SK-N-SH (cell line): ENCODE results near the gene GAB2. TPM values are rescaled to one million over a fixed set of nuclear protein-coding genes. Genes with fewer than 3 reads are reported as not detected.

Experiments
- CTCF ChIA-PET: fragments of 300-600, 350-600 bp; formaldehyde crosslinking; extraction: SDS; loops from one replicate; lab custom pipeline; 2021; lab: Yijun Ruan, JAX
- POLR2A ChIA-PET: fragments of 350-600 bp; sonication (Branson Sonifier 250); formaldehyde crosslinking; extraction: SDS; loops from one replicate; lab custom pipeline; 2020; ENCODE audit warnings: antibody characterized with exemption, inconsistent platforms; lab: Yijun Ruan, JAX
- DNase-seq: peaks from one replicate; pipeline ENCODE4 v3.0.0; 2012
- H2AFZ ChIP-seq: fragments of 200-600 bp; sonication (generic); 2 replicates; pipeline ENCODE4 v1.8.1; 2016; ENCODE audit warnings: antibody characterized with exemption, mild to moderate bottlenecking, low read depth
- H3F3A ChIP-seq: fragments of 200-600 bp; sonication (generic); replicated peaks from 2 replicates; pipeline ENCODE3; 2016; ENCODE audit warnings: antibody characterized with exemption, mild to moderate bottlenecking; ENCODE audit not compliant: insufficient read depth
- H3K27ac ChIP-seq, 2 experiments: fragments of 200-500 bp in 1 of 2; fragments of 200-600 bp in 1 of 2; sonication (Bioruptor generic) in 1 of 2; sonication (generic), shearing (Covaris generic) in 1 of 2; 2 replicates each; pipeline versions ENCODE4 v1.5.1 to v1.6.1; 2014 to 2016; ENCODE audit warnings: low read depth in 2 of 2, inconsistent platforms in 1 of 2, low read length in 1 of 2, mild to moderate bottlenecking in 1 of 2, mixed read lengths in 1 of 2
- H3K27me3 ChIP-seq: fragments of 200-600 bp; sonication (generic), shearing (Covaris generic); 2 replicates; pipeline ENCODE4 v1.6.1; 2016; ENCODE audit warnings: mixed run types; ENCODE audit not compliant: insufficient read depth
- H3K36me3 ChIP-seq, 2 experiments: fragments of 200-500 bp in 1 of 2; fragments of 200-600 bp in 1 of 2; sonication (Bioruptor generic) in 1 of 2; sonication (generic) in 1 of 2; replicated peaks in 1 of 2; 2 replicates each; pipeline versions ENCODE3 to v1.5.1; 2014 to 2016; ENCODE audit warnings: low read length in 1 of 2, mild to moderate bottlenecking in 1 of 2; ENCODE audit not compliant: insufficient read depth in 2 of 2, control insufficient read depth in 1 of 2
- H3K4me1 ChIP-seq, 2 experiments: fragments of 200-500 bp in 1 of 2; fragments of 200-600 bp in 1 of 2; sonication (Bioruptor generic) in 1 of 2; sonication (generic), shearing (Covaris generic) in 1 of 2; 2 replicates each; pipeline versions ENCODE4 v1.5.1 to v1.6.1; 2014 to 2016; ENCODE audit warnings: low read depth in 1 of 2, low read length in 1 of 2, mixed run types in 1 of 2; ENCODE audit not compliant: insufficient read depth in 2 of 2, control insufficient read depth in 1 of 2
- H3K4me2 ChIP-seq: fragments of 200-600 bp; sonication (generic), shearing (Covaris generic); 2 replicates; pipeline ENCODE4 v1.6.1; 2017; ENCODE audit warnings: mixed run types
- H3K4me3 ChIP-seq, 2 experiments: fragments of 200-500 bp in 1 of 2; fragments of 200-600 bp in 1 of 2; sonication (Bioruptor generic) in 1 of 2; sonication (generic), shearing (Covaris generic) in 1 of 2; 2 replicates each; pipeline versions ENCODE4 v1.5.1 to v1.8.1; 2014 to 2016; ENCODE audit warnings: low read depth in 2 of 2, inconsistent platforms in 1 of 2, low read length in 1 of 2, mild to moderate bottlenecking in 1 of 2, mixed read lengths in 1 of 2, moderate library complexity in 1 of 2
- H3K79me2 ChIP-seq: fragments of 200-600 bp; sonication (generic); 2 replicates; pipeline ENCODE4 v1.8.1; 2017; ENCODE audit warnings: mild to moderate bottlenecking; ENCODE audit not compliant: insufficient read depth
- H3K9ac ChIP-seq: fragments of 200-600 bp; sonication (generic); 2 replicates; pipeline ENCODE4 v1.6.1; 2017; ENCODE audit warnings: mixed run types
- H3K9me2 ChIP-seq: fragments of 200-600 bp; sonication (generic); 2 replicates; pipeline ENCODE4 v1.6.1; 2017; ENCODE audit warnings: mixed run types
- H3K9me3 ChIP-seq: fragments of 200-600 bp; sonication (generic); 2 replicates; pipeline ENCODE4 v1.6.1; 2017; ENCODE audit warnings: mixed run types, mild to moderate bottlenecking, moderate library complexity
- H4K20me1 ChIP-seq: fragments of 200-600 bp; sonication (generic); 2 replicates; pipeline ENCODE4 v1.6.1; 2017; ENCODE audit warnings: mild to moderate bottlenecking, mixed run types; ENCODE audit not compliant: insufficient read depth
- CHD2 ChIP-seq: fragments of 150-350 bp; IDR thresholded peaks from 2 replicates; pipeline ENCODE4 v1.6.1; 2018; ENCODE audit warnings: low read length; ENCODE audit not compliant: partially characterized antibody
- FOSL2 ChIP-seq: IDR thresholded peaks from 2 replicates; pipeline ENCODE4 v1.4.0; 2012; ENCODE audit warnings: low read depth, mild to moderate bottlenecking, moderate library complexity, borderline replicate concordance
- FOXJ3 ChIP-seq: sonication (generic); formaldehyde crosslinking; IDR thresholded peaks from 2 replicates; pipeline ENCODE4 v1.5.1; 2020; ENCODE audit warnings: mild to moderate bottlenecking, missing genetic modification reagents
- JUND ChIP-seq: IDR thresholded peaks from 2 replicates; pipeline ENCODE4 v1.4.0; 2012
- NFIC ChIP-seq: IDR thresholded peaks from 2 replicates; pipeline ENCODE4 v1.4.0; 2012; ENCODE audit warnings: borderline replicate concordance
- POLR2AphosphoS5 ChIP-seq: IDR thresholded peaks from 2 replicates; pipeline ENCODE4 v1.6.1; 2012; ENCODE audit warnings: low read depth, low read length
- USF1 ChIP-seq: IDR thresholded peaks from 2 replicates; pipeline ENCODE4 v1.4.0; 2012; ENCODE audit warnings: low read depth, borderline replicate concordance
- ZBTB33 ChIP-seq: IDR thresholded peaks from 2 replicates; pipeline ENCODE4 v1.4.0; 2012; ENCODE audit warnings: low read depth, borderline replicate concordance
- WGBS: methylation state at CpG from one replicate; pipeline ENCODE4 v1.1.6; 2017; ENCODE audit warnings: low lambda C conversion rate; 5-methylcytosine and 5-hydroxymethylcytosine counted together
- polyA plus RNA-seq, 3 experiments: library from polyadenylated mRNA; depleted of rRNA; stranded (reverse); fragments of >200 nt; gene quantifications; 2 replicates each; pipeline ENCODE4 v1.2.3, GENCODE V29; 2012

The GAB2 gene
- polyA plus RNA-seq, 1 of the 3 experiments (the other 2 are of a cell fraction), result 5.6 TPM

- no peaks in the 10 kb centered on the region for H3K27me3 ChIP-seq
- no peaks in the 10 kb centered on the region; a peak in 2 of 4 replicates for H3K4me1 ChIP-seq
- ChIA-PET CTCF (interaction anchor here (0.7 to 2.8 kb wide), 3 partner anchors 10 to 323 kb away, joined by 3 to 9 read pairs (median 4); no protein-coding TSS in a partner anchor), POLR2A (no interaction called here)
- no peak overlapping the region for H3K9ac ChIP-seq
- no peaks in the 10 kb centered on the region for H3K9me3 ChIP-seq
- no peak overlapping the region for H3K4me3 ChIP-seq
- no peak for TF ChIP-seq USF1
- H3F3A ChIP-seq, result peaks cover 11% of the 10 kb centered on the region
- no peak overlapping the region for H3K4me2 ChIP-seq
- H3K36me3 ChIP-seq, result no peaks in the 10 kb centered on the region
- no peak overlapping the region for H3K27ac ChIP-seq
- no peak for DNase-seq
- H3K79me2 ChIP-seq, result no peaks in the 10 kb centered on the region
- no peaks in the 10 kb centered on the region for H3K9me2 ChIP-seq
- H4K20me1 ChIP-seq, result no peaks in the 10 kb centered on the region
- no peak overlapping the region for H2AFZ ChIP-seq
Measured at GRCh38 chr11:78241475-78241874, 176.1 kb downstream of the GAB2 start.

GRCh38 chr11:78239781-78240180 lies 177.8 kb downstream of the GAB2 start:
- Histone ChIP-seq H3K36me3 (no peaks in the 10 kb centered on the region), H3K27me3 (no peaks in the 10 kb centered on the region), H3F3A (peaks cover 11% of the 10 kb centered on the region), H3K4me1 (no peaks in the 10 kb centered on the region; a peak in 2 of 4 replicates), H3K4me2 (no peak overlapping the region), H3K9ac (no peak overlapping the region), H3K9me2 (no peaks in the 10 kb centered on the region), H3K4me3 (no peak overlapping the region), H2AFZ (no peak overlapping the region)
- 100% methylated on average over 1 of the region's 1 CpG for WGBS
- ChIA-PET POLR2A (no interaction called here), CTCF (interaction anchor here (0.6 to 3.5 kb wide), 4 partner anchors 11 to 325 kb away, joined by 3 to 15 read pairs (median 7); no protein-coding TSS in a partner anchor)
- no peak for DNase-seq
- TF ChIP-seq ZBTB33 (no peak), NFIC (no peak), FOXJ3 (CRISPR knock-in tag) (no peak)
- TF ChIP-seq, all 33 proteins: peak for 0
- no peaks in the 10 kb centered on the region for H4K20me1 ChIP-seq
- no peaks in the 10 kb centered on the region for H3K79me2 ChIP-seq
- H3K27ac ChIP-seq, result no peak overlapping the region
- no peaks in the 10 kb centered on the region for H3K9me3 ChIP-seq

- no peaks in the 10 kb centered on the region for H3K27me3 ChIP-seq
- CTCF ChIA-PET, result interaction anchor here (1.7 to 3.5 kb wide), 2 partner anchors 9 to 180 kb away, joined by 8 to 15 read pairs; partner anchors contain the start of gene GAB2
- H3K79me2 ChIP-seq, result no peaks in the 10 kb centered on the region
- no peaks in the 10 kb centered on the region; a peak in 1 of 4 replicates for H3K4me1 ChIP-seq
- DNase-seq, result no peak
- no peak overlapping the region for H3K9ac ChIP-seq
- H2AFZ ChIP-seq, result no peak overlapping the region
- no peaks in the 10 kb centered on the region for H3K36me3 ChIP-seq
- H3F3A ChIP-seq, result peaks cover 2% of the 10 kb centered on the region
- no peak for TF ChIP-seq POLR2AphosphoS5
- no peak for TF ChIP-seq JUND
- TF ChIP-seq FOSL2, result no peak
- TF ChIP-seq CHD2, result no peak
- no peaks in the 10 kb centered on the region for H3K9me3 ChIP-seq
- H3K4me3 ChIP-seq, result no peak overlapping the region
- POLR2A ChIA-PET, result no interaction called here
- H4K20me1 ChIP-seq, result no peaks in the 10 kb centered on the region
- no peak overlapping the region for H3K4me2 ChIP-seq
- no peaks in the 10 kb centered on the region for H3K9me2 ChIP-seq
- no peak overlapping the region for H3K27ac ChIP-seq
Measured at GRCh38 chr11:78237293-78238046, 180.2 kb downstream of the GAB2 start.
